Spleen (tissue), 11 donors: ENCODE data around the gene ATXN7L1. TPM values are rescaled to one million over a fixed set of nuclear protein-coding genes. Genes with fewer than 3 reads are reported as not detected.

Experiments used
- DNase-seq: peaks from one replicate; pipeline ENCODE4 v3.0.0-alpha.2; 2020
- H3K27ac ChIP-seq, 8 donors: fragments of 200-600 bp; sonication (generic) in 7 of 8; 1 replicate in 4 of 8; 2 replicates in 4 of 8; pipeline versions ENCODE4 v1.5.0 to v1.8.0; 2016 to 2021; ENCODE audit warnings: inconsistent platforms in 4 of 8, mild to moderate bottlenecking in 4 of 8, moderate library complexity in 1 of 8
- H3K27me3 ChIP-seq, 7 donors: fragments of 200-600 bp; sonication (generic) in 6 of 7; replicated peaks in 1 of 7; 1 replicate in 4 of 7; 2 replicates in 3 of 7; pipeline versions ENCODE4 v1.5.0 to v1.8.0; 2016 to 2021; ENCODE audit warnings: inconsistent platforms in 3 of 7, mild to moderate bottlenecking in 1 of 7
- H3K36me3 ChIP-seq, 6 donors: fragments of 200-600 bp; sonication (generic) in 5 of 6; 1 replicate in 4 of 6; 2 replicates in 2 of 6; pipeline versions ENCODE4 v1.5.0 to v1.8.0; 2016 to 2021; ENCODE audit warnings: inconsistent platforms in 2 of 6
- H3K4me1 ChIP-seq, 6 donors: fragments of 200-600 bp; sonication (generic) in 5 of 6; 1 replicate in 3 of 6; 2 replicates in 3 of 6; pipeline versions ENCODE4 v1.5.0 to v1.8.0; 2016 to 2021; ENCODE audit warnings: inconsistent platforms in 3 of 6
- H3K4me3 ChIP-seq, 8 donors: fragments of 200-600 bp; sonication (generic) in 7 of 8; 1 replicate in 4 of 8; 2 replicates in 4 of 8; pipeline versions ENCODE4 v1.5.0 to v1.8.0; 2016 to 2021; ENCODE audit warnings: inconsistent platforms in 4 of 8, mild to moderate bottlenecking in 4 of 8, moderate library complexity in 2 of 8
- H3K9me3 ChIP-seq, 8 donors: fragments of 200-600 bp; sonication (generic) in 7 of 8; 1 replicate in 4 of 8; 2 replicates in 4 of 8; pipeline versions ENCODE4 v1.5.0 to v1.8.0; 2016 to 2021; ENCODE audit warnings: inconsistent platforms in 4 of 8
- POLR2A ChIP-seq, 3 donors: fragments of 450-650 bp; IDR thresholded peaks; one replicate each; pipeline ENCODE4 v1.5.1; 2017; ENCODE audit warnings: antibody characterized with exemption in 3 of 3, mild to moderate bottlenecking in 1 of 3
- POLR2AphosphoS5 ChIP-seq, 3 donors: sonication (generic); formaldehyde crosslinking; IDR thresholded peaks; one replicate each; pipeline ENCODE4 v1.5.1; 2017; ENCODE audit warnings: antibody characterized with exemption in 3 of 3
- WGBS, 5 donors: extraction: QIAGEN DNeasy Blood & Tissue Kit in 3 of 5; methylation state at CpG; one replicate each; pipeline versions ENCODE4 v1.1.5 to v1.1.7; 2013 to 2018; 5-methylcytosine and 5-hydroxymethylcytosine counted together
- intact Hi-C: fragments of 100-400 bp; cut with DNase I; formaldehyde crosslinking; loops from one replicate; pipeline ENCODE4 v1.15.0; 2023; ENCODE audit warnings: low total_unique reads
- polyA plus RNA-seq, 3 donors: library from polyadenylated mRNA; stranded (reverse); fragments of 200-250 nt; gene quantifications; one replicate each; pipeline ENCODE4 v1.2.1, GENCODE V29; 2013
- total RNA-seq, 7 donors: library from RNA; depleted of rRNA in 3 of 7; stranded (reverse); fragments of >200 nt in 3 of 7; fragmentation: NEBNext Ultra II Directional in 4 of 7; extraction: Animal tissue kit (Norgen Biotek cat#: 25700) in 4 of 7; gene quantifications; one replicate each; pipeline versions ENCODE4 v1.1.0 to v1.2.1, GENCODE V29; 2016 to 2021
- TF ChIP-seq, protein P1 (sequence below), 11 experiments: fragments of 200-600 bp in 7 of 11; fragments of 450-650 bp in 4 of 11; sonication (generic) in 4 of 11; IDR thresholded peaks in 8 of 11; conservative IDR thresholded peaks in 3 of 11; 1 replicate in 7 of 11; 2 replicates in 4 of 11; pipeline versions ENCODE4 v1.4.0 to v1.8.0; 2016 to 2021; ENCODE audit warnings: antibody characterized with exemption in 11 of 11, inconsistent platforms in 4 of 11, mild to moderate bottlenecking in 1 of 11
- donor health status: healthy with polysubstance abuse.
- donor health status: DM: no; HTN: no; CAD: no; lungs with moderate emphysema.
- donor health status: DM: no; HTN: no; CAD: no.
- donor health status: Bipolar disorder and iron deficiency.
- donor health status: healthy.
- donor health status: DM: no; HTN: no; CAD: no.
- donor health status: DM: yes; HTN: yes; CAD: no.

The ATXN7L1 gene
- total and polyA plus RNA-seq, 10 donors, result 2.4 to 29.3 (median 18.4) TPM

DNA sequence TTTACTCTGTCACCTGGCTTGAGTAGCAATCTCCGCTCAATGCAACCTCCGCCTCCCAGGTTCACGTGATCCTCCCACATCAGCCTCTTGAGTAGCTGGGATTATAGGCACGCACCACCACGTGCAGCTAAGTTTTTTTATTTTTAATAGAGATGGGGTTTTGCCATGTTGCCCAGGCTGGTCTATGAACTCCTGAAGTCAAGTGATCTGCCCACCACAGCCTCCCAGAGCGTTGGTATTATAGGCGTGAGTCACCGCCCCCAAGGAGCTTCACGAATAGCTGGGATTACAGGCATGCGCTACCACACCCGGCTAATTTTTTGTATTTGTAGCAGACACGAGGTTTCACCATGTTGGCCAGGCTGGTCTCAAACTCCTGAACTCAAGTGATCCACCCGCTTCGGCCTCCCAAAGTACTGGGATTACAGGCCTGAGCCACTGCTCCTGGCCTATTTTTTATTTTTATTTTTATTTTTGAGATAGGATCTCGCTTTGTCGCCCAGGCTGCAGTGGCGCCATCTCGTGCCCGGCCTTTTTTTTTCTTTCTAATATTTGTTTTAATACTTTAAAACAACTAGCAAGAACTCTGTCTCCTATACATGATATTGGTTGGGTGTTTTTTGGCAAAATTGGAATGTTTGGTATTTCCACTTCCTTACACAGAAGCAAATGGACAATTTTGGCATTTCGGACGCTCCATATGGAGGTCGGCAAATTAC lies 296.2 kb downstream of the ATXN7L1 start:
- H3K9me3 ChIP-seq, result peaks cover 0 to 21% (median 13%) of the 10 kb centered on the region in 8 donors
- TF ChIP-seq POLR2A (IDR thresholded peaks at IDR 0.05) (no peak), POLR2AphosphoS5 (IDR thresholded peaks at IDR 0.05) (no peak)
- TF ChIP-seq, protein P1, sequence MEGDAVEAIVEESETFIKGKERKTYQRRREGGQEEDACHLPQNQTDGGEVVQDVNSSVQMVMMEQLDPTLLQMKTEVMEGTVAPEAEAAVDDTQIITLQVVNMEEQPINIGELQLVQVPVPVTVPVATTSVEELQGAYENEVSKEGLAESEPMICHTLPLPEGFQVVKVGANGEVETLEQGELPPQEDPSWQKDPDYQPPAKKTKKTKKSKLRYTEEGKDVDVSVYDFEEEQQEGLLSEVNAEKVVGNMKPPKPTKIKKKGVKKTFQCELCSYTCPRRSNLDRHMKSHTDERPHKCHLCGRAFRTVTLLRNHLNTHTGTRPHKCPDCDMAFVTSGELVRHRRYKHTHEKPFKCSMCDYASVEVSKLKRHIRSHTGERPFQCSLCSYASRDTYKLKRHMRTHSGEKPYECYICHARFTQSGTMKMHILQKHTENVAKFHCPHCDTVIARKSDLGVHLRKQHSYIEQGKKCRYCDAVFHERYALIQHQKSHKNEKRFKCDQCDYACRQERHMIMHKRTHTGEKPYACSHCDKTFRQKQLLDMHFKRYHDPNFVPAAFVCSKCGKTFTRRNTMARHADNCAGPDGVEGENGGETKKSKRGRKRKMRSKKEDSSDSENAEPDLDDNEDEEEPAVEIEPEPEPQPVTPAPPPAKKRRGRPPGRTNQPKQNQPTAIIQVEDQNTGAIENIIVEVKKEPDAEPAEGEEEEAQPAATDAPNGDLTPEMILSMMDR (IDR thresholded peaks at IDR 0.05 in 8 of 11, conservative IDR thresholded peaks at IDR 0.05 in 3 of 11), result no peak
- no peak for DNase-seq
- peaks cover 0 to 17% (median 8%) of the 10 kb centered on the region in 7 donors for H3K27me3 ChIP-seq
- 90 to 94% (median 92%) methylated on average over 22 of the region's 22 CpGs for WGBS, 5 donors
- H3K36me3 ChIP-seq, result no peaks in the 10 kb centered on the region
- H3K4me3 ChIP-seq, result no peak overlapping the region
- intact Hi-C loops, result no loop called here
- H3K4me1 ChIP-seq, result peaks cover 0 to 10% (median 7%) of the 10 kb centered on the region in 6 donors
- no peak overlapping the region for H3K27ac ChIP-seq

DNA sequence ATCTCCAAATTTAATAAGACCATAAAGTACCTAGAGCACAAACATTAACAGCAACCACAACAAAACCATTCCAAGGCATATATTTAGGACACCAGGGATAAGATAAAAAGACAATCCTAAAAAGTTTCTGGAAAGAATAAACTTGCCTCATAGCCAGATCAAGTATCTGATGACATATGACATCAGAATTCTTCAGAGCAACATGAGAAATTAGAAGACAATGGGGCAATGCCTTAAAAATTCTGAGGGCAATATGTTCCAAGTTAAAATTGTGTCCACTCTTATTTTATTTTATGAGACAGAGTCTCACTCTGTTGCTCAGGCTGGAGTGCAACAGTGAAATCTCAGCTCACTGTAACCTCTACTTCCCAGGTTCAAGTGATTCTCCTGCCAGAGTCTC lies 297.9 kb downstream of the ATXN7L1 start:
- no peak overlapping the region for H3K27ac ChIP-seq
- H3K36me3 ChIP-seq, result no peaks in the 10 kb centered on the region
- intact Hi-C loops, result no loop called here
- no peak overlapping the region for H3K4me3 ChIP-seq
- H3K9me3 ChIP-seq, result peaks cover 0 to 6% (median 1%) of the 10 kb centered on the region in 8 donors
- TF ChIP-seq, protein P1 (IDR thresholded peaks at IDR 0.05 in 8 of 11, conservative IDR thresholded peaks at IDR 0.05 in 3 of 11), result no peak
- TF ChIP-seq POLR2AphosphoS5 (IDR thresholded peaks at IDR 0.05) (no peak), POLR2A (IDR thresholded peaks at IDR 0.05) (no peak)
- H3K4me1 ChIP-seq, result peaks cover 0 to 10% (median 7%) of the 10 kb centered on the region in 6 donors
- DNase-seq, result no peak
- peaks cover 0 to 17% (median 8%) of the 10 kb centered on the region in 7 donors for H3K27me3 ChIP-seq

DNA sequence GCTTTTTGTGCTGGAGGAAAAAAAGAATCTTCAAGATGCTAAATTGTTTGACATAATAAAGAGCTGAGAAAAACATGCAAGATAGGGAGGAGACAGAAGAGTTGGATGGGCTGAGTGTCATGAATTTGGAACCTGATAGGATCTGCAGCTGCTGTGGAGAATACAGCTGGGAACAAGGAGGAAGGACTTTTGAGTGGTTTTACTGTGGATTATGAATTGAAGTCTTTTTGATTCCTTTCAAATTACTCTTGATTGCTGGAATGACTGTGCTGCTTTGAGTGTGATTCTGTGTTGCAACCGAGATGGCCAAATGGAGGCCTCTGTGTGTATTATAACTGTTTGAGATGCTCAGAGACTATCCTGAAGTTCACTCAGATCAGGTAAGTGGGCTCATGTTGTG lies 299.1 kb downstream of the ATXN7L1 start:
- no peaks in the 10 kb centered on the region for H3K36me3 ChIP-seq
- H3K27ac ChIP-seq, result no peak overlapping the region
- TF ChIP-seq POLR2A (IDR thresholded peaks at IDR 0.05) (no peak), POLR2AphosphoS5 (IDR thresholded peaks at IDR 0.05) (no peak)
- TF ChIP-seq, protein P1 (IDR thresholded peaks at IDR 0.05 in 8 of 11, conservative IDR thresholded peaks at IDR 0.05 in 3 of 11), result no peak
- H3K27me3 ChIP-seq, result peaks cover 0 to 14% (median 8%) of the 10 kb centered on the region in 7 donors
- H3K4me1 ChIP-seq, result peaks cover 0 to 10% (median 7%) of the 10 kb centered on the region in 6 donors
- intact Hi-C loops, result no loop called here
- 83 to 95% (median 93%) methylated on average over 1 of the region's 1 CpG for WGBS, 5 donors
- DNase-seq, result no peak
- H3K9me3 ChIP-seq, result no peaks in the 10 kb centered on the region
- H3K4me3 ChIP-seq, result no peak overlapping the region

DNA sequence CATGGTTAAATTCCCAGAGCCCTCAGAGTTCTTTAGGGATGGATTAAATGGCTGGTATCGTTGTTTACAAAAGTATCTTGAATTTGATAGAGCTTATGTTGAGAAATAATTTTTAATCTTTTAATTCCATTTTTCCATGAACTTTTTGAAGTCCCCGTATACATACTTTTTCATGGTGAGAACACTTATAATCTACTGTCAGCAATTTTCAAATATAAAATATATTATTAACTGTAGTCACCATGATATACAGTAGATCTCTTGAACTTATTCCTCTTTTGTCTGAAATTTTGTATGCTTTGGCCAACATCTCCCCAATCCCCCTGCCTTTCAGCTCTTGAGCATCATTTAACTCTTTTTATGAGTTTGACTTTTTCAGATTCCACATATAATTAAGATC lies 304.5 kb downstream of the ATXN7L1 start:
- Histone ChIP-seq H3K27me3 (no peaks in the 10 kb centered on the region), H3K4me3 (no peak overlapping the region), H3K36me3 (peaks cover 4 to 33% (median 14%) of the 10 kb centered on the region in 6 donors), H3K4me1 (no peaks in the 10 kb centered on the region), H3K9me3 (no peaks in the 10 kb centered on the region), H3K27ac (no peak overlapping the region)
- WGBS, 5 donors, result 94 to 98% (median 95%) methylated on average over 2 of the region's 2 CpGs
- TF ChIP-seq POLR2A (IDR thresholded peaks at IDR 0.05) (no peak), POLR2AphosphoS5 (IDR thresholded peaks at IDR 0.05) (no peak)
- TF ChIP-seq, protein P1 (IDR thresholded peaks at IDR 0.05 in 8 of 11, conservative IDR thresholded peaks at IDR 0.05 in 3 of 11), result no peak
- DNase-seq, result no peak
- intact Hi-C loops, result no loop called here
